Posterior vena cava (tissue), 2 donors: ENCODE data around the gene SLC16A10. TPM values are rescaled to one million over a fixed set of nuclear protein-coding genes. Genes with fewer than 3 reads are reported as not detected.
"Not testable (repeated sequence)": the region's sequence is repeated elsewhere in the genome, so short reads cannot be mapped to it uniquely, and the experiment has no call there.

ENCODE experiments used
- DNase-seq: peaks from one replicate; pipeline ENCODE4 v3.0.0-alpha.2; 2020; ENCODE audit warnings: low spot score
- intact Hi-C, 2 donors: fragments of 100-400 bp; cut with DNase I; formaldehyde crosslinking; loops; one replicate each; pipeline versions ENCODE4 v1.14.1 to v1.14.2; 2022 to 2023
- total RNA-seq, 2 donors: library from RNA; stranded (reverse); fragmentation: NEBNext Ultra II Directional; extraction: Animal tissue kit (Norgen Biotek cat#: 25700); gene quantifications; one replicate each; pipeline ENCODE4 v1.2.1, GENCODE V29; 2021
- donor health status: DM: yes; HTN: yes; CAD: no.
- donor health status: DM: yes; HTN: yes; CAD: no.

Gene SLC16A10
- total RNA-seq, 2 donors from 2014 or later, result 5.8 to 7.6 TPM

GRCh38 chr6:111201764-111202163, 114.5 kb downstream of the SLC16A10 start:
- DNase-seq, result no peak
- intact Hi-C loops, result loop anchor here in 1 of 2 donors (10.0 kb wide), 1 partner anchor 187 kb away; no protein-coding TSS in a partner anchor

GRCh38 chr6:111203539-111203938, 116.2 kb downstream of the SLC16A10 start:
- DNase-seq, result not testable (repeated sequence)
- intact Hi-C loops, result loop anchor here in 1 of 2 donors (10.0 kb wide), 1 partner anchor 189 kb away; no protein-coding TSS in a partner anchor

- DNase-seq, result no peak
- intact Hi-C loops, result loop anchor here in 1 of 2 donors (10.0 kb wide), 1 partner anchor 190 kb away; no protein-coding TSS in a partner anchor
Observed at GRCh38 chr6:111204305-111204704, 117.0 kb downstream of the SLC16A10 start.

- DNase-seq, result no peak
- intact Hi-C loops, result loop anchor here in 1 of 2 donors (10.0 kb wide), 1 partner anchor 190 kb away; no protein-coding TSS in a partner anchor
Observed at GRCh38 chr6:111204881-111205280, 117.6 kb downstream of the SLC16A10 start.

GRCh38 chr6:111205502-111205901, 118.2 kb downstream of the SLC16A10 start:
- intact Hi-C loops, result loop anchor here in 1 of 2 donors (10.0 kb wide), 1 partner anchor 191 kb away; no protein-coding TSS in a partner anchor
- DNase-seq, result no peak

GRCh38 chr6:111207141-111207858, 120.0 kb downstream of the SLC16A10 start:
- intact Hi-C loops, result loop anchor here in 1 of 2 donors (10.0 kb wide), 1 partner anchor 192 kb away; no protein-coding TSS in a partner anchor
- DNase-seq, result no peak

- intact Hi-C loops, result loop anchor here in 1 of 2 donors (1.0 to 10.0 kb wide), 2 partner anchors 26 to 194 kb away; no protein-coding TSS in a partner anchor
- no peak for DNase-seq
Observed at GRCh38 chr6:111208933-111209332, 121.6 kb downstream of the SLC16A10 start.

GRCh38 chr6:111210194-111210728, 123.0 kb downstream of the SLC16A10 start:
- DNase-seq, result no peak
- intact Hi-C loops, result loop anchor here in 1 of 2 donors (5.0 kb wide), 1 partner anchor 198 kb away; no protein-coding TSS in a partner anchor

- DNase-seq, result no peak
- intact Hi-C loops, result loop anchor here in 1 of 2 donors (5.0 kb wide), 1 partner anchor 199 kb away; no protein-coding TSS in a partner anchor
Observed at GRCh38 chr6:111211411-111212030, 124.2 kb downstream of the SLC16A10 start.

GRCh38 chr6:111212625-111213024, 125.3 kb downstream of the SLC16A10 start:
- no peak for DNase-seq
- intact Hi-C loops, result loop anchor here in 1 of 2 donors (5.0 kb wide), 1 partner anchor 200 kb away; no protein-coding TSS in a partner anchor

- intact Hi-C loops, result no loop called here
- no peak for DNase-seq
Observed at GRCh38 chr6:111215131-111215530, 127.8 kb downstream of the SLC16A10 start.

GRCh38 chr6:111219785-111220184, 132.5 kb downstream of the SLC16A10 start:
- intact Hi-C loops, result loop anchor here in 1 of 2 donors (1.0 kb wide), 1 partner anchor 21 kb away; no protein-coding TSS in a partner anchor
- DNase-seq, result no peak

- no peak for DNase-seq
- intact Hi-C loops, result loop anchor here in 1 of 2 donors (1.0 kb wide), 1 partner anchor 20 kb away; no protein-coding TSS in a partner anchor
Observed at GRCh38 chr6:111220383-111221031, 133.2 kb downstream of the SLC16A10 start.

- intact Hi-C loops, result no loop called here
- DNase-seq, result no peak
Observed at GRCh38 chr6:111221804-111222203, 134.5 kb downstream of the SLC16A10 start.

- intact Hi-C loops, result no loop called here
- DNase-seq, result no peak
Observed at GRCh38 chr6:111222341-111222740, 135.0 kb downstream of the SLC16A10 start.

- DNase-seq, result no peak
- intact Hi-C loops, result no loop called here
Observed at GRCh38 chr6:111228094-111228493, 140.8 kb downstream of the SLC16A10 start.

GRCh38 chr6:111230351-111231089, 143.2 kb downstream of the SLC16A10 start:
- intact Hi-C loops, result no loop called here

GRCh38 chr6:111231090-111231459, 143.8 kb downstream of the SLC16A10 start:
- DNase-seq, result no peak
- intact Hi-C loops, result no loop called here

More at GRCh38 chr6:111230351-111231089, 143.2 kb downstream of the SLC16A10 start:
- DNase-seq, result no peak
